Chondrocyte (in vitro differentiated cells): ENCODE results near the gene PLXNA3. TPM values are rescaled to one million over a fixed set of nuclear protein-coding genes. Genes with fewer than 3 reads are reported as not detected.
A peak's percentile ranks its signal among the peaks of the same experiment; 100 is the strongest.
"Not testable (repeated sequence)": the region's sequence is repeated elsewhere in the genome, so short reads cannot be mapped to it uniquely, and the experiment has no call there.

Source experiments
- DNase-seq: peaks from one replicate; pipeline ENCODE4 v3.0.0; 2021; ENCODE audit warnings: mixed read lengths, low spot score
- H3K27ac Mint-ChIP-seq: one replicate; pipeline ENCODE4 v1.8.0; 2021; ENCODE audit warnings: mild to moderate bottlenecking, moderate library complexity, mixed read lengths; ENCODE audit not compliant: unreplicated experiment
- H3K27me3 Mint-ChIP-seq: 2 replicates; pipeline ENCODE4 v1.8.0; 2021; ENCODE audit warnings: low read depth, mixed read lengths
- H3K36me3 Mint-ChIP-seq: 2 replicates; pipeline ENCODE4 v1.8.0; 2021; ENCODE audit warnings: low read depth, mixed read lengths
- H3K4me1 Mint-ChIP-seq: 2 replicates; pipeline ENCODE4 v1.8.0; 2021; ENCODE audit warnings: low read depth, mild to moderate bottlenecking, mixed read lengths
- H3K4me3 Mint-ChIP-seq: one replicate; pipeline ENCODE4 v1.8.0; 2021; ENCODE audit warnings: mild to moderate bottlenecking, moderate library complexity, mixed read lengths; ENCODE audit not compliant: unreplicated experiment
- H3K9me3 Mint-ChIP-seq: 2 replicates; pipeline ENCODE4 v1.8.0; 2021; ENCODE audit warnings: low read depth, mixed read lengths
- CTCF ChIP-seq: fragments of 200-600 bp; sonication (generic); IDR thresholded peaks from 2 replicates; pipeline ENCODE4 v1.5.0; 2021; ENCODE audit warnings: antibody characterized with exemption, mild to moderate bottlenecking, moderate library complexity
- total RNA-seq: library from RNA; stranded (reverse); gene quantifications from 3 replicates; pipeline ENCODE4 v1.2.1, GENCODE V29; 2021

PLXNA3 gene
- total RNA-seq, 1 donor from 2014 or later, result 205 TPM

- no peak for DNase-seq
- H3K27me3 Mint-ChIP-seq, result no peaks in the 10 kb centered on the region
- H3K9me3 Mint-ChIP-seq, result no peaks in the 10 kb centered on the region
- no peak overlapping the region for H3K4me3 Mint-ChIP-seq
- H3K27ac Mint-ChIP-seq, result no peak overlapping the region
- TF ChIP-seq CTCF, result no peak
- H3K4me1 Mint-ChIP-seq, result no peaks in the 10 kb centered on the region
- H3K36me3 Mint-ChIP-seq, result no peaks in the 10 kb centered on the region
Observed at GRCh38 chrX:154495472-154495922, 37.4 kb downstream of the PLXNA3 start.

- not testable (repeated sequence) for H3K4me3 Mint-ChIP-seq, H3K27me3 Mint-ChIP-seq, H3K9me3 Mint-ChIP-seq, H3K36me3 Mint-ChIP-seq, H3K27ac Mint-ChIP-seq, DNase-seq, H3K4me1 Mint-ChIP-seq
Observed at GRCh38 chrX:154496591-154497137, 38.6 kb downstream of the PLXNA3 start.

- H3K36me3 Mint-ChIP-seq, H3K9me3 Mint-ChIP-seq, H3K27ac Mint-ChIP-seq, H3K27me3 Mint-ChIP-seq, H3K4me1 Mint-ChIP-seq, H3K4me3 Mint-ChIP-seq, DNase-seq: not testable (repeated sequence)
Observed at GRCh38 chrX:154501423-154501822, 43.3 kb downstream of the PLXNA3 start.

- Mint-ChIP-seq H3K27me3 (no peaks in the 10 kb centered on the region), H3K9me3 (peaks cover 3% of the 10 kb centered on the region), H3K4me3 (no peak overlapping the region), H3K36me3 (peaks cover 4% of the 10 kb centered on the region), H3K27ac (no peak overlapping the region), H3K4me1 (peaks cover 8% of the 10 kb centered on the region)
- DNase-seq, result no peak
- TF ChIP-seq CTCF, result no peak
Observed at GRCh38 chrX:154502098-154502497, 44.0 kb downstream of the PLXNA3 start.

GRCh38 chrX:154502989-154503388, 44.9 kb downstream of the PLXNA3 start:
- peaks cover 4% of the 10 kb centered on the region for H3K36me3 Mint-ChIP-seq
- H3K27ac Mint-ChIP-seq, result no peak overlapping the region
- no peak for DNase-seq
- TF ChIP-seq CTCF, result no peak
- H3K9me3 Mint-ChIP-seq, result peaks cover 3% of the 10 kb centered on the region
- H3K27me3 Mint-ChIP-seq, result no peaks in the 10 kb centered on the region
- peaks cover 8% of the 10 kb centered on the region for H3K4me1 Mint-ChIP-seq
- no peak overlapping the region for H3K4me3 Mint-ChIP-seq

GRCh38 chrX:154505734-154506133, 47.7 kb downstream of the PLXNA3 start:
- Mint-ChIP-seq H3K4me3 (no peak overlapping the region), H3K4me1 (peaks cover 8% of the 10 kb centered on the region), H3K36me3 (peaks cover 10% of the 10 kb centered on the region), H3K27me3 (no peaks in the 10 kb centered on the region), H3K27ac (peak overlapping the region; percentile 69), H3K9me3 (peaks cover 19% of the 10 kb centered on the region)
- TF ChIP-seq CTCF, result no peak
- DNase-seq, result no peak
